Urothelium cell line (cell line): ENCODE results near the gene SEPTIN2.
A peak's percentile ranks its signal among the peaks of the same experiment; 100 is the strongest.
"Not testable (repeated sequence)": the region's sequence is repeated elsewhere in the genome, so short reads cannot be mapped to it uniquely, and the experiment has no call there.

Experiments used
- DNase-seq: peaks from one replicate; pipeline ENCODE4 v3.0.0; 2011; ENCODE audit warnings: low spot score, mixed read lengths
- FAIRE-seq: peaks from 2 replicates; lab custom pipeline; 2011; peaks lifted over from hg19 to GRCh38; lab: Jason Lieb, UNC

SEPTIN2 gene

GRCh38 chr2:241350530-241350877 is 34.8 kb downstream of the SEPTIN2 start:
- DNase-seq (no peak), FAIRE-seq (no peak)

GRCh38 chr2:241350878-241351639 is 35.3 kb downstream of the SEPTIN2 start:
- DNase-seq (no peak), FAIRE-seq (no peak)

- FAIRE-seq = no peak
Measured at GRCh38 chr2:241351640-241352031, 35.9 kb downstream of the SEPTIN2 start.

GRCh38 chr2:241352227-241352626 is 36.5 kb downstream of the SEPTIN2 start:
- no peak for DNase-seq
- no peak for FAIRE-seq

More at GRCh38 chr2:241351640-241352031, 35.9 kb downstream of the SEPTIN2 start:
- DNase-seq = no peak

GRCh38 chr2:241354668-241355658 is 39.2 kb downstream of the SEPTIN2 start:
- FAIRE-seq (no peak), DNase-seq (peak; percentile 73)

GRCh38 chr2:241355983-241356870 is 40.5 kb downstream of the SEPTIN2 start, which contains the start of gene FARP2:
Gene FARP2, plus strand, starts transcription at chr2:241356285. Its CDS starts 16,823 bp downstream, at chr2:241373108.
- FAIRE-seq (no peak), DNase-seq (peak; percentile 97)

DNA sequence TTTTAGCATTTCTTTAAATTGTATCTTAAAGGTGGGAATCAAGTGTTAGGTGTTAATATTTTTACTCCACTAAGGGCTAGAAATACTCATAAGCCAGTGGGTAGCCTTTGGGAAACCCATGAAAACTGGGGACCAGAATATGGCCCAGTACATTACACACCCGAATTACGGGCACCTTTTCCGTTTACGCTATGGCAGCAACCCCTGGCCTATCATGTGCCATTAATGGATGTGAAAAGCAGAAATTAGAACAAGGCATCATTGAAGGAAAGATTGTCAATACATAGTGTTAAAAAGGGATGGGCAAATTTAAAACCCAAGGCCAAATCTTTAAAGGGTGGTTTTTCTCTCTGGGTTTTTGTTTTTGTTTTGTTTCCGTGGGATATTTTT is 41.1 kb downstream of the SEPTIN2 start:
- DNase-seq (no peak), FAIRE-seq (no peak)

- FAIRE-seq (no peak), DNase-seq (no peak)
Measured at GRCh38 chr2:241357531-241357930, 41.8 kb downstream of the SEPTIN2 start.

DNA sequence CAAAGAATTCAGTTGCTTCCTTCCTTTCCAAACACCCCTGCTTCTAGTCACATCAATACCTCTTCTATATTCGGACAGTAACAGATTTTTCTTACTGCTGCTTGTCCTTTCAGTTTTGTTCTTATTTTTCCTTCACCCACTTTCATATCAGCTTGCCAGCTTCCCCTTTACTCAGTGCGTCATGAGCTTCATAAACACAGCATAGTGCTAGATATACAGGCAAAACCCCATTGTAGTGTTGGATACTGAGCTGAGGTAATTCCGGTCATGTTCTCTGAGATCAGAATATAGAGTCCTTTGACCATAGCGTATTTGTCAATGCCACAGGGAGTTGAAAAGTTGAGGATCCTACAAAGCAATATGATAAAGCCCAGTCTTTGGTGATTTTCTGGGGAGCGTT is 42.7 kb downstream of the SEPTIN2 start:
- FAIRE-seq (no peak), DNase-seq (no peak)

DNA sequence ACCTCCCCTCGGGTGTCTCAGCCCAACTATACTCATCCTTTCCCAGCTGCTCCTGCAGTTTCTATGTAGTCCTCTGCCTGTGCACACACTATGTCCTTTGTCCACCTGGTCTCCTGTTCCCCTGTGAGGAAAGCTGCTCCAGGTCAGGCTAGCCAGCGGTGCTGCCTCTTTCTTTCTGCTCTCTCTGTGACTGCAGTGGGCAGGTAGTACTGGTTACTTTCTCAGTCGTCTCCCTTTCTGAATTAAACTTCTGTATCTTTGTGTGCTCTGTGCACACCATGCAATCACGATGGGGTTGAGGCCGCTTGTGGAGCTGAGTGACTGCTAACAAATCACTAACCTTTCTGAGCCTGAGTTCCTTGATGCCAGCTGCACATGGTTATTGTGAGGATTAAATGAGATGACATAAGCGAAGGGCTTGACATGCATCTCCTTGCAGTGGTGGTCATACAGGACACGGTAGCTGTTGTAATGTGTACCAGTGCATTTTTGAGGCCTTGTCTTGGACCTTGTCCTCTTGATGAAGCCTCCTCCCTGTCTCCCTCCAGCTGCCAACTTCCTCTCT is 43.8 kb downstream of the SEPTIN2 start:
- FAIRE-seq (no peak), DNase-seq (no peak)

DNA sequence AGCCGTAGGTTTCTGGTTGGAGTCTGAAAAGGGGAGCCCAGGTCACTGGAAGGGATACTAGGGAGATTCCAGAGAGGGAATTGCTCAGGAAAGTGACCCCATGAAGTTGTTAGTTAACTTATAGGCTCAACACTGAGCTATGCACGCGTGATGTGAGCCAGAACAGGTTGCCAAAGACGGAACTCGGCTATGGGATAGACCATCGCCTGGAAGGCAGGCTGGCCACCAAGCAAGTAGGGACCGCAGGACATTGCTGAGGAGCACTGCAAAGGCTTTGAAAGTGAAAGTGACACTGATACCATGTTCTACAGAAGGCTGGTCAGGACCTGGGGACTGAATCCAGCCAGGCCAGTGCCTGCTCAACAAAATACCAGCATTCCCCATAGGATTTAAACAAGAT is 47.7 kb downstream of the SEPTIN2 start:
- no peak for FAIRE-seq
- no peak for DNase-seq

DNA sequence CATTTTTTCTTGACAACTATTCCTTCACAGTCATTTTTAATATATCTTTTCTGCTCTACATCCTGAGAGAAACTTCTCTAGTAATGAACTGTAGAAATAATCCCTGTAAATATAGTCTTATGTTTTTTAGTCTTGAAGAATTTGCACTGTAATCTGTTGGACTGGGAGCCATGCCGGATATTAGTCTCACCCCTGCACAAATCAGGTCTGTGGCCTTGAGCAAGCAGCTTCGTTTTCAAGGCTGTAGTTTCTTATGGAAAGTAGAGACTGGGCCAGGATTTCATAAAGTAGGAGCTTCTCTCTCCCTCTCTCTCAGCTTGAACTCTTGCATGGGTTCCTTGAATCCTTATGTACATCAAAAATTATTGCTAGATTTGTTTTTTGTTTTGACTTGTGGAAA is 49.1 kb downstream of the SEPTIN2 start:
- DNase-seq = no peak
- no peak for FAIRE-seq

- no peak for FAIRE-seq
- no peak for DNase-seq
Measured at GRCh38 chr2:241366678-241367077, 51.0 kb downstream of the SEPTIN2 start.

DNA sequence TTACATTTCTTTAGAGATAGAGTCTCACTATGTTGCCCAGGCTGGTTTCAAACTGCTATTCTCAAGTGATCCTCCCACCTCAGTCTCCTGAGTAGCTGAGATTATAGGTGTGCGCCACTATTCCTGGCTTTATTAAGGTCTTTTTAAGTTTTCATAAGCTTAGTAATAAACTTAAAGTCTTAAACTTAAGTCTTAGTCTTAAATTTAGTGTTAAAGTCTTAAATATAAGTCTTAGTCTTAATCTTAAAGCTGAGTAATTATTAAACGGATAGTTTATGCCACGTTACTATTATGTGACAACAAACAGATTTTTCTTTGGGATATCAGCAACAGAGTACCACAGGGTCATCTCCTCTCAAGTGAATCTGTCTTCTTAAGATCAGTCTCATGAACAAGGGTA is 52.9 kb downstream of the SEPTIN2 start:
- DNase-seq (no peak), FAIRE-seq (no peak)

GRCh38 chr2:241372361-241372992 is 56.8 kb downstream of the SEPTIN2 start:
- no peak for FAIRE-seq
- no peak for DNase-seq

- no peak for DNase-seq
- no peak for FAIRE-seq
Measured at GRCh38 chr2:241373446-241373845, 57.7 kb downstream of the SEPTIN2 start.

DNA sequence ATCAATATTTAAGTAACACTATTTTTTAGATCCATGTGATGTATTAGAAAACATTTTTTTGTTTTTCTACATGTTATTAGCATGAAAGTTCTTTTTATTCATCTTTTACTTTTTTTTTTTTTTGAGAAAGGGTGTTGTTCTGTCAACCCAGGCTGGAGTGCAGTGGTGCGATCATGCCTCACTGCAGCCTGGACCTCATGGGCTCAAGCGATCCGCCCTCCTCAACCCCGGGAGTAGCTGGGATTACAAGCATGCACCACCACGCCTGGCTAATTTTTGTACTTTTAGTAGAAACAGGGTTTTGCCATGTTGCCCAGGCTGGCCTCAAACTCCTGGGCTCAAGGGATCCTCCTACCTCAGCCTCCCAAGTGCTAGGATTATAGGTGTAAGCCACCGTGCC is 58.2 kb downstream of the SEPTIN2 start:
- FAIRE-seq, DNase-seq: not testable (repeated sequence)

GRCh38 chr2:241375300-241375699 is 59.6 kb downstream of the SEPTIN2 start:
- FAIRE-seq (no peak), DNase-seq (no peak)

DNA sequence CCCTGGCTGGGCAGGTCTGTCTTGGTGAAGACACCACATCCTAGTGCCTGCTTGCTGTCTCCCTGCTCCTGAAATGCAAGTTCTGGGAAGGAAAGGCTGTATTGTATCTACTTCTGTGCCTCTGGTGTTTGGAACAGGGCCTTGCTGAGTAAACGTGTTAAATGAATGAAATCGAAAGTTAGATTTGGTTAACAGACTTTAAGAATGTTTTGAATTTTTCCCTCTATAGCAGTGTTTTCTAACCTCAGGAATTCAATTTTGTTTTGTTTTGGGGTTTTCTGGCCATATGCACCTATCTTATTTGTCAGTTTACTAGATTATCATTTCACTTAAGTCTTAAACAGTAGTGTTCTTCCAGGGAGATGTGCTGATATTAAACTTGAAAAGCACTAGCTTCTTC is 61.1 kb downstream of the SEPTIN2 start:
- FAIRE-seq (no peak), DNase-seq (no peak)

DNA sequence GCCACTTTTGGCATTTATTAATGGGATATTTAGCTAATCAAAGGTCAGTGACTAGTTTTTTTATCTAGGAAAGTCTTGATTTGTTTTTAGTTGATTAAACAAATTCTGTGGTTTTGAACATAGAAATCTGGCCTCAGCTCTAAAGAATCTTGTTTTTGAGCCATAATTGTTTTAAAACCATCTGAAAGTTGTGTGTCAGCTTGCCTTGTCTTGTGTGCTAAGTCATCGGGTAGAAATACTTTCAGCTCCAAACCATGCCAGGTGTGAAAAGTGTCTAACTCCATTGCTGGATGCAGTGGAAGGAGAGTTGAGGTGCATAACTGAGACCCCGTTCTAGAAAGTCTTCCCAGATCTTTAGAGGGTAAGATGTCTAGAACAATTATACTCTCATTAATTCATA is 63.1 kb downstream of the SEPTIN2 start:
- DNase-seq (no peak), FAIRE-seq (no peak)
